Measurements from ENCODE around the gene WASF2.

WASF2 gene

DNA sequence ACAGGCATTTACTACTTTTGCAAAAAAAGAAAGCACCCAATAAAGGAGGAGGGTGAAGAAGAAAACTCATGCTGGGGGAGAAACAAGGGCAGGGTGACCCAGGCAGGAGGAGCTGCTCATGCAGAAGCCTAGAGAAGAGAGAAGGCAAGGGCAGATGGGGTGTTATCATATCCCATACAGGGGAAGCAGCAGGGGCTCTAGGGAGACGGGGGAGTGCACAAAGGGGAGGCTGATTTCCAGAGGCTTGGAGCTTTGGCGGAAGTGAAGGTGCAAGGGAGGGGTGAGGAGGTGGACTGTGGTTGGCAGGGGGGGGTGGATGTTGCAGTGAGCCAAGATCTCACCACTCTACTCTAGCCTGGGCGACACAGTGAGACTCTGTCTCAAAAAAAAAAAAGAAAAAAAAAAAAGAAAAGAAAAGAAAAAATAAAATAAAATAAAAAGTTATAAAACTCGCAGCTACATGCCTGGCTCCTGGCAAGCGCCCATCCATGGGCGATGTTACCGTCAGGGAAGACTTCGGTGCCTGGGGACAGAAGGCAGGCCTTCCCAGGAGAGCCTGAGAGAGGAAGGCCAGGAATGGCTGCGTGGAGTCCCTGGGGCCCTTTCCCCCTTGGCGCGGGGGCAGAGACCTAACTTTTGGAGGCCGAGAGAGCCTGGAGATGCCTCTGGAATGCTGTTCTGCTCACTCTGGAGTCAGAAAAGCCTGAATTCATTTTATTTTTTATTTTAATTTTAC is 112.0 kb downstream of the WASF2 start:
- Histone ChIP-seq H3K27ac (ENCODE audit: low read length) (no peak overlapping the region), H3K79me2 (ENCODE audit: insufficient read depth, low read length) (no peaks in the 10 kb centered on the region), H3K36me3 (ENCODE audit: insufficient read depth, low read length) (no peaks in the 10 kb centered on the region), H3K9ac (ENCODE audit: low read depth, low read length) (no peak overlapping the region), H3K9me3 (ENCODE audit: insufficient read depth, low read length, severe bottlenecking) (no peaks in the 10 kb centered on the region), H3K4me2 (ENCODE audit: insufficient read depth, low read length) (no peak overlapping the region), H3K4me3 (ENCODE audit: low read depth in 1 of 2, low read length in 2 of 2) (no peak overlapping the region), H4K20me1 (ENCODE audit: insufficient read depth, low read length) (no peaks in the 10 kb centered on the region), H2AFZ (ENCODE audit: low read depth, low read length) (no peak overlapping the region), H3K27me3 (ENCODE audit: insufficient read depth, low read length, poor library complexity) (no peaks in the 10 kb centered on the region), H3K4me1 (ENCODE audit: insufficient read depth, low read length) (no peaks in the 10 kb centered on the region)
- TF ChIP-seq EZH2 (IDR thresholded peaks at IDR 0.05; ENCODE audit: borderline replicate concordance, low read depth, low read length, severe bottlenecking), result no peak
- TF ChIP-seq, protein P1, sequence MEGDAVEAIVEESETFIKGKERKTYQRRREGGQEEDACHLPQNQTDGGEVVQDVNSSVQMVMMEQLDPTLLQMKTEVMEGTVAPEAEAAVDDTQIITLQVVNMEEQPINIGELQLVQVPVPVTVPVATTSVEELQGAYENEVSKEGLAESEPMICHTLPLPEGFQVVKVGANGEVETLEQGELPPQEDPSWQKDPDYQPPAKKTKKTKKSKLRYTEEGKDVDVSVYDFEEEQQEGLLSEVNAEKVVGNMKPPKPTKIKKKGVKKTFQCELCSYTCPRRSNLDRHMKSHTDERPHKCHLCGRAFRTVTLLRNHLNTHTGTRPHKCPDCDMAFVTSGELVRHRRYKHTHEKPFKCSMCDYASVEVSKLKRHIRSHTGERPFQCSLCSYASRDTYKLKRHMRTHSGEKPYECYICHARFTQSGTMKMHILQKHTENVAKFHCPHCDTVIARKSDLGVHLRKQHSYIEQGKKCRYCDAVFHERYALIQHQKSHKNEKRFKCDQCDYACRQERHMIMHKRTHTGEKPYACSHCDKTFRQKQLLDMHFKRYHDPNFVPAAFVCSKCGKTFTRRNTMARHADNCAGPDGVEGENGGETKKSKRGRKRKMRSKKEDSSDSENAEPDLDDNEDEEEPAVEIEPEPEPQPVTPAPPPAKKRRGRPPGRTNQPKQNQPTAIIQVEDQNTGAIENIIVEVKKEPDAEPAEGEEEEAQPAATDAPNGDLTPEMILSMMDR (IDR thresholded peaks at IDR 0.05; ENCODE audit: borderline replicate concordance, extremely low read depth, low read length, poor library complexity, severe bottlenecking), result no peak
- DNase-seq, result no peak
- ATAC-seq (ENCODE audit: insufficient read depth, low read depth), result no peak

- H3K36me3 ChIP-seq (ENCODE audit: insufficient read depth, low read length), result no peaks in the 10 kb centered on the region
- ATAC-seq (ENCODE audit: insufficient read depth, low read depth) (no peak), DNase-seq (no peak)
- TF ChIP-seq, protein P1 (IDR thresholded peaks at IDR 0.05; ENCODE audit: borderline replicate concordance, extremely low read depth, low read length, poor library complexity, severe bottlenecking), result no peak
- no peak for TF ChIP-seq EZH2 (IDR thresholded peaks at IDR 0.05; ENCODE audit: borderline replicate concordance, low read depth, low read length, severe bottlenecking)
- H3K9ac ChIP-seq (ENCODE audit: low read depth, low read length), result no peak within 1 kb of the TSS
- peaks cover 8% of the 10 kb centered on the region for H3K27me3 ChIP-seq (ENCODE audit: insufficient read depth, low read length, poor library complexity)
- H3K4me2 ChIP-seq (ENCODE audit: insufficient read depth, low read length), result no peak within 1 kb of the TSS
- H3K79me2 ChIP-seq (ENCODE audit: insufficient read depth, low read length), result no peaks in the 10 kb centered on the region
- no peaks in the 10 kb centered on the region for H4K20me1 ChIP-seq (ENCODE audit: insufficient read depth, low read length)
- H3K9me3 ChIP-seq (ENCODE audit: insufficient read depth, low read length, severe bottlenecking), result no peaks in the 10 kb centered on the region
- no peaks in the 10 kb centered on the region for H3K4me1 ChIP-seq (ENCODE audit: insufficient read depth, low read length)
- H3K4me3 ChIP-seq (ENCODE audit: low read depth in 1 of 2, low read length in 2 of 2), result no peak within 1 kb of the TSS
- H3K27ac ChIP-seq (ENCODE audit: low read length), result no peak within 1 kb of the TSS
- no peak within 1 kb of the TSS for H2AFZ ChIP-seq (ENCODE audit: low read depth, low read length)
Observed at GRCh38 chr1:27374362-27375086, 115.4 kb downstream of the WASF2 start, which contains the start of gene FCN3. TSS of gene FCN3 (minus strand) at chr1:27374824. CDS start at chr1:27374818, 6 bp downstream.

DNA sequence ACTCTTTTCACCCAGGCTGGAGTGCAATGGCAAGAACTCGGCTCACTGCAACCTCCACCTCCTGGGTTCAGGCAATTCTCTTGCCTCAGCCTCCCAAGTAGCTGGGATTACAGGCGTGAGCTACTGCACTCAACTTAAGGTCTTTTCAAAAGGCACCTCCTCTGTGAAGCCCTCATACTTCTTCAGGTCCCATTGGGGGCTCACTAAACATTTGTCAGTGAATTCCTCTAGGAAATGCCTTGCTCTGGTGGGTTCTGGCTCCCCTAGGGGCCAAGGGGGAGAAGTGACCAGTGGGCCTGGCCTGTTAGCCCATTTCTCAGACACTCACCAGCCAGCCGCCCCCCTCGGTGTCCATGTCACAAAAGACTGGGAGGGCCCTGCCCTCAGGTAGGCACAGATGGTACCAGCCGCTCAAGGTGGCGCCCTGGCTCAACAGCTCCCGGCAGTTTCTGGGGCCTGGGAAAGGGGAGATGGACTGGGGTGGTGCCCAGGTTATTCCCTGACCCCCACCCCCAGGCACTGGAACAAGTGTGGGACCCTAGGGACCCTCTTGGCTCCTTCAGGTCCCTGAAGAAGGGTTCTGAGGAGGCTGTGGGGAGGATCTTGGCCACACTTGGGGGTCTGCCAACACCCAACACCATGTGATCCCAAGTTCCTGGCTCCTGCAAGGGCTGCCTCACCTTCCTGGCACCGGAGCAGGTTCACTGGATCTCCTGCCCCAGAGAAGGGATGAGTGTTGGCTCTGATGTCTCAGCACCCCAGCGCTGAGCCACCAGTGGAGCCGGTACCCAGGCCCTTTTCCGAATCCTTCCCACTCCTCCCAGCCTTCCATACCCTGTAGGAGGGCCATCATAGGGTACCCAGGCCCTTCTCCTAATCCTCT is 116.9 kb downstream of the WASF2 start:
- no peak for ATAC-seq (ENCODE audit: insufficient read depth, low read depth)

More for the DNA sequence above, 116.9 kb downstream of the WASF2 start:
- no peak for DNase-seq
- H3K79me2 ChIP-seq (ENCODE audit: insufficient read depth, low read length), result no peaks in the 10 kb centered on the region
- no peak overlapping the region for H3K4me3 ChIP-seq (ENCODE audit: low read depth in 1 of 2, low read length in 2 of 2)
- no peak overlapping the region for H3K27ac ChIP-seq (ENCODE audit: low read length)
- no peaks in the 10 kb centered on the region for H3K36me3 ChIP-seq (ENCODE audit: insufficient read depth, low read length)
- TF ChIP-seq EZH2 (IDR thresholded peaks at IDR 0.05; ENCODE audit: borderline replicate concordance, low read depth, low read length, severe bottlenecking), result no peak
- TF ChIP-seq, protein P1 (IDR thresholded peaks at IDR 0.05; ENCODE audit: borderline replicate concordance, extremely low read depth, low read length, poor library complexity, severe bottlenecking), result peak; percentile 34
- peaks cover 11% of the 10 kb centered on the region for H3K27me3 ChIP-seq (ENCODE audit: insufficient read depth, low read length, poor library complexity)
- H3K4me1 ChIP-seq (ENCODE audit: insufficient read depth, low read length), result no peaks in the 10 kb centered on the region
- no peaks in the 10 kb centered on the region for H4K20me1 ChIP-seq (ENCODE audit: insufficient read depth, low read length)
- no peak overlapping the region for H2AFZ ChIP-seq (ENCODE audit: low read depth, low read length)
- H3K9me3 ChIP-seq (ENCODE audit: insufficient read depth, low read length, severe bottlenecking), result no peaks in the 10 kb centered on the region
- no peak overlapping the region for H3K4me2 ChIP-seq (ENCODE audit: insufficient read depth, low read length)
- H3K9ac ChIP-seq (ENCODE audit: low read depth, low read length), result no peak overlapping the region

Data from DND-41 (cell line).